ENCODE measurements around the gene PRKCH. TPM values are rescaled to one million over a fixed set of nuclear protein-coding genes. Genes with fewer than 3 reads are reported as not detected.

The PRKCH gene
- total RNA-seq, 2 donors from 2014 or later: 7.2 to 8.6 TPM

DNA sequence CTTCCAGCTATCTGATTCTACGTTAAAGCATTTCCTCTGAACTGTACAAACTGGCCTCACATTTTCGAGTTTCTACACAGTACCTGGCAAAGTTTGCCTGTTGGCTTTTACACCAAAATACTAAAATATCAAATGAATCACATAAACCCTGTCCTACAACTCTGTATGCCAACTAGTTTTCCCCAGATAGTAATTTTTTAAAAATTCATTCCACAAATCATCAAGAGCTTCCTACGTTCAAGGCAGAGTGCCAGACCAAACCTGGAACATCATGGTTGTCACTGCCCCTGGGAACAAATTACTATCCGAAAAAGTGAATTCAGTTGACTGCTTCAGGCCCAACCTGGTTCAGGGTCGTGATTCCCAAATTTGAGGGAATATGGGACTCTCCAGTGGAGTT lies 42.3 kb upstream of the PRKCH start:
- Mint-ChIP-seq H3K4me1 (peaks cover 7% of the 10 kb centered on the region), H3K9me3 (no peaks in the 10 kb centered on the region), H3K36me3 (ENCODE audit: low read depth) (no peaks in the 10 kb centered on the region), H3K27me3 (ENCODE audit: insufficient read depth) (peaks cover 38% of the 10 kb centered on the region), H3K4me3 (peak overlapping the region; percentile 71), H3K27ac (no peak overlapping the region)
- Histone ChIP-seq H3K27ac (ENCODE audit: low read depth, low read length) (no peak overlapping the region), H3K9ac (ENCODE audit: extremely low read depth, low read length, poor library complexity, severe bottlenecking) (no peak overlapping the region), H3K4me1 (ENCODE audit: control insufficient read depth, insufficient read depth, low read length) (no peaks in the 10 kb centered on the region), H3K4me3 (ENCODE audit: low read length) (no peak overlapping the region), H3K36me3 (ENCODE audit: control insufficient read depth, insufficient read depth, low read length) (no peaks in the 10 kb centered on the region), H3K27me3 (ENCODE audit: control insufficient read depth, insufficient read depth, low read length, poor library complexity, severe bottlenecking) (peaks cover 92% of the 10 kb centered on the region), H3K9me3 (ENCODE audit: control insufficient read depth, low read length) (no peaks in the 10 kb centered on the region)
- DNase-seq: no peak
- TF ChIP-seq, protein P1, sequence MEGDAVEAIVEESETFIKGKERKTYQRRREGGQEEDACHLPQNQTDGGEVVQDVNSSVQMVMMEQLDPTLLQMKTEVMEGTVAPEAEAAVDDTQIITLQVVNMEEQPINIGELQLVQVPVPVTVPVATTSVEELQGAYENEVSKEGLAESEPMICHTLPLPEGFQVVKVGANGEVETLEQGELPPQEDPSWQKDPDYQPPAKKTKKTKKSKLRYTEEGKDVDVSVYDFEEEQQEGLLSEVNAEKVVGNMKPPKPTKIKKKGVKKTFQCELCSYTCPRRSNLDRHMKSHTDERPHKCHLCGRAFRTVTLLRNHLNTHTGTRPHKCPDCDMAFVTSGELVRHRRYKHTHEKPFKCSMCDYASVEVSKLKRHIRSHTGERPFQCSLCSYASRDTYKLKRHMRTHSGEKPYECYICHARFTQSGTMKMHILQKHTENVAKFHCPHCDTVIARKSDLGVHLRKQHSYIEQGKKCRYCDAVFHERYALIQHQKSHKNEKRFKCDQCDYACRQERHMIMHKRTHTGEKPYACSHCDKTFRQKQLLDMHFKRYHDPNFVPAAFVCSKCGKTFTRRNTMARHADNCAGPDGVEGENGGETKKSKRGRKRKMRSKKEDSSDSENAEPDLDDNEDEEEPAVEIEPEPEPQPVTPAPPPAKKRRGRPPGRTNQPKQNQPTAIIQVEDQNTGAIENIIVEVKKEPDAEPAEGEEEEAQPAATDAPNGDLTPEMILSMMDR (conservative IDR thresholded peaks at IDR 0.05): no peak
- WGBS, 2 experiments (ENCODE audit: insufficient coverage in 1 of 2, insufficient read length in 1 of 2): 82 to 85% methylated on average over 5 of the region's 5 CpGs

DNA sequence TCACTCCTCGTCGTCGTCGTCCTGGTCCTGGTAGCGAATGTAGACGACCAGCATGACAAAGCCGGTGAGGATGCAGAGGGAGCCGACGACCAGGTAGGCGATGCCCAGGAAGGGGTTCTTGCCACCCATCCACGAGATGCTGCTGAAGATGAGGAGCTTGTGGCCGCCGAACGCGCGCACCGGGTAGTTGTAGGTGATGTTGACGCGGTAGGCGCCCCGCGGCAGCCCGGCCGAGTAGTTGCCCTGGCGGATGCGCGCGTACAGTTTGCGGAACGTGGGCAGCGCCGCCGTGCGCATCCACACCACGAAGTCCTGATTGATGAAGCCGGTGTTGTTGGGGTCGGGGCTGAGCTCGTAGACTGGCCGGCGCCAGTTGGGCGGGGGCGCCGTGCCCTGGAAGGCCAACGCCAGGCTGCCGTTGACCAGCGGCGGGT lies 41.3 kb upstream of the PRKCH start:
- Mint-ChIP-seq H3K4me1 (peaks cover 7% of the 10 kb centered on the region), H3K9me3 (no peaks in the 10 kb centered on the region), H3K36me3 (ENCODE audit: low read depth) (no peaks in the 10 kb centered on the region), H3K27me3 (ENCODE audit: insufficient read depth) (peaks cover 33% of the 10 kb centered on the region), H3K27ac (peak overlapping the region; percentile 21), H3K4me3 (peak overlapping the region; percentile 71)
- TF ChIP-seq, protein P1 (conservative IDR thresholded peaks at IDR 0.05): no peak
- Histone ChIP-seq H3K27me3 (ENCODE audit: control insufficient read depth, insufficient read depth, low read length, poor library complexity, severe bottlenecking) (peaks cover 87% of the 10 kb centered on the region), H3K4me3 (ENCODE audit: low read length) (peak overlapping the region; percentile 75), H3K27ac (ENCODE audit: low read depth, low read length) (no peak overlapping the region), H3K9ac (ENCODE audit: extremely low read depth, low read length, poor library complexity, severe bottlenecking) (no peak overlapping the region), H3K4me1 (ENCODE audit: control insufficient read depth, insufficient read depth, low read length) (no peaks in the 10 kb centered on the region), H3K9me3 (ENCODE audit: control insufficient read depth, low read length) (no peaks in the 10 kb centered on the region), H3K36me3 (ENCODE audit: control insufficient read depth, insufficient read depth, low read length) (no peaks in the 10 kb centered on the region)
- 24 to 52% methylated on average over 25 to 47 of the region's 47 CpGs for WGBS, 2 experiments (ENCODE audit: insufficient coverage in 1 of 2, insufficient read length in 1 of 2)
- DNase-seq: peak; percentile 73

- DNase-seq: peak; percentile 85
- no peaks in the 10 kb centered on the region for H3K9me3 Mint-ChIP-seq
- H3K27me3 Mint-ChIP-seq (ENCODE audit: insufficient read depth): peaks cover 28% of the 10 kb centered on the region
- peak overlapping the region; percentile 21 for H3K27ac Mint-ChIP-seq
- TF ChIP-seq, protein P1 (conservative IDR thresholded peaks at IDR 0.05): peak; percentile 69
- no peak overlapping the region for H3K9ac ChIP-seq (ENCODE audit: extremely low read depth, low read length, poor library complexity, severe bottlenecking)
- WGBS, 2 experiments (ENCODE audit: insufficient coverage in 1 of 2, insufficient read length in 1 of 2): 4 to 8% methylated on average over 42 to 81 of the region's 81 CpGs
- H3K36me3 ChIP-seq (ENCODE audit: control insufficient read depth, insufficient read depth, low read length): no peaks in the 10 kb centered on the region
- peak overlapping the region; percentile 71 for H3K4me3 Mint-ChIP-seq
- H3K27ac ChIP-seq (ENCODE audit: low read depth, low read length): no peak overlapping the region
- peaks cover 11% of the 10 kb centered on the region for H3K4me1 Mint-ChIP-seq
- H3K4me3 ChIP-seq (ENCODE audit: low read length): peak overlapping the region; percentile 75
- no peaks in the 10 kb centered on the region for H3K4me1 ChIP-seq (ENCODE audit: control insufficient read depth, insufficient read depth, low read length)
- no peaks in the 10 kb centered on the region for H3K9me3 ChIP-seq (ENCODE audit: control insufficient read depth, low read length)
- peaks cover 81% of the 10 kb centered on the region for H3K27me3 ChIP-seq (ENCODE audit: control insufficient read depth, insufficient read depth, low read length, poor library complexity, severe bottlenecking)
- H3K36me3 Mint-ChIP-seq (ENCODE audit: low read depth): no peaks in the 10 kb centered on the region
These were observed 40.7 kb upstream of the PRKCH start for GRCh38 chr14:61280526-61281185.

Measured in endodermal cell (in vitro differentiated cells).